ENCODE results near the gene ZNF653.
"Not testable (repeated sequence)": the region's sequence is repeated elsewhere in the genome, so short reads cannot be mapped to it uniquely, and the experiment has no call there.

Gene ZNF653

DNA sequence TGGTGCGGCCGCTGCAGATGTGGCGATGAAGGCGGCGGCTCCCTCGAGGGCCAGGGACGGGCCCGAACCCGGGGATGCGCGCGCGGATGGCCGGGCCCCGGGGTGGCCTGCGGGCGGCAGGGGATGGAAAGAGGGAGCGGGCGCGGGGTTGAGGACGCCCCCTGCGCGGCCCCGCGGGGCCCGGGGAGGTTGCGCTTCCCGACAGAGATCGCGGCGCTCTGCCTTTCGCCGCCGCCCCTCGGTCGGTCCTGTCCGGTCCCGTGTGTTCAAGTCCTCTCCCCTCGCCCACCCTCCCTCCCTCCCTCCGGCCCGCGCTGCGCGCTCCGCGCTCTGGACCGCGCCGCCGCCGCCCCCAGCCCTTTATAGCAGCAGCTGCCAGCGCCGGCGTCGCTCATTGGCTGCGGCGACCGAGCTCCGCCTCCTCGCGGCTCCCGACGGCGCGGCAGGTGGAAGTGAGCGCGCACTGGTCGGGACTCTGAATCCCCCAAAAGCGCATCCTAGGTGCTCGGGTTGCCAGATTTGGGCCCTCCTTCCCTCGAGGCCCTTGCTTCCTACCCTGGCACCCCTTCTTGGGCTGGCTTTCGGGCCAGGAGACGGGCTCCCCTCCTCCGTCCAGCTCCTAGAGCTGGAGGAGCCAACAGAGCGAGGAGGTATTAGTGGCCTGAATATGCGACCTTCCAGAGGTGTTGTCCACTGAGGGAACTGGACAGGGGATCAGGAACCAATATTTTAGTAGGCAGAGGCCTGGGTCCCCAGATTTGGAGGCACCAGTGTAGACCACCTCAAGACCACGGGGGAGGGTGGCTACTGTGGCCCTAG is 24.7 kb downstream of the ZNF653 start, which contains the start of gene ELAVL3:
ELAVL3 (minus strand) TSS at position 332 of the 819 bp plus-strand sequence. CDS start 438 bp downstream, outside the sequence.
- FAIRE-seq: no peak

DNA sequence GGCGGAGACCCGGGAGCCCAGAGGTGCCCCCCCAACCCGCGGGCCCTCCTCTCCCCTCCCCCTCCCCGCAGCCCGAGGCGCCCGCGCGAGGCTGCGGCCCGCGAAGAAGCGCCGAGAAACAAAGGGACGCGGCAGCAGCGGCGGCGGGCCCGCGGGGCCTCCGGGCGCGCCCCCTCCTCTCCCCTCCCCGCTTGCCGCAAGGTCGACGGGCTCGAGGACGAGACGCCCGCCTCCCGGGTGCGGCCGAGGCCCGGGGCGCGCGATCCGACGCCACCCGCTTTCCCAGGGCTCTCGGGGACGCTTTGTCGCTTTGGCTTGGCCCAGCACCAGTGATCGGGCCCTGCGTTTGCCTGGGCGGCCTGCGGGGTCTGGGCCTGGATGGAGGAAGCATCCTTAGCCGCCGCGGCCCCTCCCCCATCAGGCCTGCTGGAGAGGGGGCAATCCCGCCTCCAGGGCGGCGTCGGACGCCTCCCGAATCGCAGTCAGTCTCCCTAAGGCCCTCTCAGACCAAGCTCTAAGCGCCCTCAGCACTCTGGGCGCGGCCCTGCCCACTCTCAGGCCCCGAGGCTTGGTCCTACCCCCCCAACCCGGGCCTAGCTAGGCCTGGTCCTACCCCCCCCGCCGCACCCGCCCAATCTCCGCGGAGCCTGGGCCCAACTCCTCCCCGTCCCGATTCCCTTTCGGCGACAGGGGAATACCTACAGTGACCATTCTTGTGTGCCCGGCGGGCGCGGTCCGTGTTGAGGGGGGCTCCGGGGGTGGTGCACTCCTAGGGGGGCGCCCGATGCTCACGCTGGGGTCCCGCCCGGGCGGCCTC is 25.5 kb downstream of the ZNF653 start:
- FAIRE-seq: no peak

DNA sequence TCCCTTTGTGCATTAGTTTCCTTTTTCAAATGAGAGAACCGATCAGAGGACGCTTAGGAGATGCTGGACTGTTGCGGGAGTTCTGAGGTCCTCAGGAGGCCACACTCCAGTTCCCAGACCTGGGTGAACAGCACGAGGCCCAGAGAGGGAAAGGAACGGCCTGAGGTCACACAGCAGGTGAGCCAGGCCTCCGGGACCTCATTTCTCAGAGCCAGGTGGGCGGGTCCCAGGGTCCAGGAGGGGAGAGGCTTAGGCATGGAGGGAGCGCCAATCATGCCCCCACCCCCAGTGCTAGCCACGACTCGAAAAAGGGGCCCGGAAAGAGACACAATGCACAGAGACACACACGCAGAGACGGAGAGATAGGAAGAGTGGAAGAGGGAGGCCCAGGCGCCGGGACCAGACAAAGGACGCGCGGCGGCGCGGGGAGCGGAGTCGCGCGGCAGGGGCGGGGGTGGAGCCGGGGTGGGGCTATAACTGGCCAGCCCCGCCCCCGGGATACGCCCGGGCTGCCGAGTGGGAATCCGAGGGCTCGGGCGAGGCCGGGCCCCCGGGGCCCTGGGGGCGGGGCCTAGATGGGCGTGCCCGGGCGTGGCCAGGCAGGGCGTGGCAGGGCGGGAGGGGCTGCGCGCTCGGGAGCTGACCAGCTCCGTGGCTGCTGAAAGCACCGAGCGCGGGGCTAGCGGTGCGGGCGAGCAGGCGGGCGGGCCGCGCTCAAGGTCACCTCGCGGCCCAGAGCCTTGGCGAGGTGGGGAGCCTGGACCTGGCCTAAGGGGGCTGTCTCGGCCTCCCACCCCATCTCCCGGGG is 26.3 kb downstream of the ZNF653 start:
- no peak for FAIRE-seq

DNA sequence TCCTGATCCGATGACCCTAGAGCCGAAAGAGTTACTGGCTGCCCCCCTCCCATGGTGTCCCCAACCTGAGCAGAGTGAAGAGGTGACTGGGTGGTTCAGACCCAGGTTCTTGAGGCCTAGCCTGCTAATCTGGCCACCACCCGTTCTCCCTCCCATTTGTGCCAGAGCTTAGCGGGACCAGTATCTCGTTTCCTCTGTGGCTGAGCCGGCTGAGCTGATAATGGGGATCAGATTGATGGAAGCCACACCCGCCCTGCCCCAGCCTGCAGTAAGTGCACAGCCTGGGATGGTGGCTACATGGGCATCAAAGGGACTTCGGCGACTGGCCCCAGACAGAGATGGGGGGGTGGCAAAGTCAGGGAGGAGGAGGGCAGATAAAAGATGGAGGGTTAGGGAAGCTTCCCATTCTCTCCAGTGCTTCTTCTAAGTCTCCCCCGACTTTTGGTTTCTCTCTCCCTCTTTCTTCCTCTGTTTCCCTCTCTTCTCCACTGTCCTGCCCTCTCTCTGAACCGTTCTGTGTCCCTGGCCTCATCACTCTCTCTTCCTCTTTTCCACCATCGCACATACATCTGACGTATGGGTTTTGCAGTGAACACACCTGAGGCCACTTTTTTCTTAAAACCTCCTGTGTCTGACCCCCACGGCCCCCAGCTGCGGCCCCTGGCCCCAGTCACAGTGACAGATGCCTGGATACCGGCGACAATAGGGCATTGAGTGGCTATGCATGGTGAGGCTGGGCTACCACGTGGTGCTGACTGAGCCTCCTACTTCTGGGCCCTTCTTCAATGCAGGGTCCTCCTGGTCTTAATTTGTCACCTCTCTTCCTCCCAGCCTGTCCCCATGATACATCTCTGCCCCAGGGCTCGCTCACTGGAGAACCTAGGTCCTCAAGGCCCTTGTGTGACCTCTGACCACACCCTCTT is 27.2 kb downstream of the ZNF653 start:
- FAIRE-seq: no peak

DNA sequence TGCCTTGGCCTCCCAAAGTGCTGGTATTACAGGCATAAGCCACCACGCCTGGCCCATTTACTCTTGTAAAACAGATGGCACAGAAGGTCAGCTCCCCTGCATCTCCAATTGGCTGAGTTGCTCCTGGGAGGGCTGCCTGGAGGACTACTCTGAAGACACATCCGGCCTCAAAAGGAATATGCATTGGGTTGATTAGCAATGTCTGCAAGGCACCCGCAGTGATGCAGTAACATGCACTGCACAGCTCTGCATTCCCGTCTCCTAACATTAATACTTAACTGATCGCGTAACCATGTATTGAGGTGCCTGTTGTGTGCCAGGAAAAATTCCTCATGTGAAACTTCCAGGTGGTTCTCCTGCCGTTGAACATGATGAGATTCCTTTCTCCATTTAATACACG is 29.8 kb downstream of the ZNF653 start:
- no peak for FAIRE-seq

DNA sequence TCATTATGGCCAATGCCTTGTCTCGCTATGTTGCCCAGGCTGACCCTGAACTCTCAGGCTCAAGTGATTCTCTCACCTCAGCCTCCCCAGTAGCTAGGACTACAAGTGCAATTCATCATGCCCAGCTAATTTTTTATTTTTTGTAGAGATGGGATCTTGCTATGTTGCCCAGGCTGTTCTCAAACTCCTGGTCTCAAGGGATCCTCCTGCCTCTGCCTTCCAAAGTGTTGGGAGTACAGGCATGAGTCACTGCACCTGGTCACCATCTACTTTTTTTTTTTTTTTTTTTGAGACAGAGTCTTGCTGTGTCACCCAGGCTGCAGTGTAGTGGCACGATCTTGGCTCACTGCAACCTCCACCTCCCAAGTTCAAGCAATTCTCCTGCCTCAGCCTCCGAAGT is 30.3 kb downstream of the ZNF653 start:
- FAIRE-seq: not testable (repeated sequence)

DNA sequence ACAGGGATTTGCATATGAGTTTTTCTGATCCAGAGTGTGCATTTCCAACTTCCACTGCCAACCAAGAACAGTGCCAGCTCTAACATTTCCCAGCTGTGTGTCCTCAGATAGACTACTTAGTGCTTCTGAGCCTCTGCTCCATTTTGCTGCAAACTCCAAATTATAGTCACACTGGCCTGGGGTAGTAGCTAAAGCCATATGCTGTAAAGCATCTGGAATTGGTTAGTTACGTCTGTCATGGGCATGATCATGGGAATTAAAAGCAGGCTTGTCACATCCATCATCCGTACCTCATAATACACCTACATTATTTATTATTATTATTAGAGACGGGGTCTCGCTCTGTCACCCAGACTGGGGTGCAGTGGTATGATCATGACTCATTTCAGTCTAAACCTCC is 31.9 kb downstream of the ZNF653 start:
- FAIRE-seq: no peak

DNA sequence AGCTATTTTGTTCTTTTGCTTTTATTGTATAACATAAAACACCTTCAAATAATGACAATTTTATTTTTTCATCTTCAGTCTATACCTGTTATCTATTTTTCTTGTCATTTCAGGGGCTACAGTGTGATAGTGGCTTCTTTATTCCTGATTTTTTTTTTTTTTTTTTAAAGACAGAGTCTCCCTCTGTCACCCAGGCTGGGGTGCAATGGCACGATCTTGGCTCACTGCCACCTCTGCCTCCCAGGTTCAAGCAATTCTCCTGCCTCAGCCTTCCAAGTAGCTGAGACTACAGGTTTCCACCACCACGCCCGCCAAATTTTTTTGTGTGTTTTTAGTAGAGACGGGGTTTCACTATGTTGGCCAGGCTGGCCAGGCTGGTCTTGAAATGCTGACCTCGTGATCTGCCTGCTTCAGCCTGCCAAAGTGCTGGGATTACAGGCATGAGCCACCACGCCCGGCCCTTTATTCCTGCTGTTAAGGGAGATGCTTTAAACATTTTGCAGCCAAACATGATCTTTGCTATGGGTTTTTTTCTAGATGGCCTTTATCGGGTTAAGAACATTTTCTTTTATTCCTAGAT is 37.3 kb downstream of the ZNF653 start:
- FAIRE-seq: not testable (repeated sequence)

DNA sequence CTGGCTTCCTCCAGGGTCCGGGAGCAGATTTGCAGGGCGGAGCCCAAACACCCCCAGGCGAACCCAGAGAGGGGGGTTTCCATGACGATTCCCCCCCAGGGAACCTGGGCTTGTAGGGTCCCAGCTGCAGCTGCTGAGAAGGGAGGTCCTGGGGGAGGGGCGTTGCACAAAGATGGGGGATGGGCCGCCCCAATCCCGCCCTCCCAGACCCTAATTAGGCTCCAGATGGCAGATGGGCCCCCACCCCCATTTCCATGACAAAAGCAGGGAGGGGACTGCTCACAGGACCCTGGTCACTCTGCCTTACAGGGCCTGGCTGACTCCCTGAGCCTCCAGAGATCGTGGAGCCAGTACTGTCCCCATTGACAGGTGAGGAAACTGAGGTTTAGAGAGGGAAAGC is 40.0 kb downstream of the ZNF653 start:
- FAIRE-seq: no peak

DNA sequence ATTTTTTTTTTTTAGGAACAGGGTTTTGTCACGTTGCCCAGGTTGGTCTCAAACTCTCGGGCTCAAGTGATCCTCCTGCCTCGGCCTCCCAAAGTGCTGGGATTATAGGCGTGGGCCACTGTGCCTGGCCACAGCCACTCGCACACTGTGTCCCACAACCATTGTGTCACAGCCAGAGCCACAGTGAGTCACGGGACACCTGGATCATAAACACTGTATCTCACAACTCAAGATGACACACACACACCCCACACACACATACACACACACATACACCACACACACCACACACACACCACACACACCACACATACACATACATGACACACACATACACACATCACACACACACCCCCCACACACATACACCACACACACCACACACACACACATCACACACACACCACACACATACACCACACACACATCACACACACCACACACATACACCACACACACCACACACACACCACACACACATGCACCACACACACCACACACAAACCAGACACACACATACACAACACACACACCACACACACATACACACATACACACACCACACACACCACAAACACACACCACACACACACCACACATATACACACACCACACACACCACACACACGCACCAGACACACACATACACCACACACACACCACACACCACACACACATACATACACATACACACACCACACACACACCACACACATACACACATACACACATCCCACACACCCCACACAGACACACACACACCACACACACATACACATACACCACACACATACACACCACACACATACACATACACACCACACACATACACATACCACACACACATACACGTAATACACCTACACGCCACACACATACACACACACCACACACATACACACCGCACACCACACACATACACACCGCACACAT is 41.0 kb downstream of the ZNF653 start:
- no peak for FAIRE-seq

DNA sequence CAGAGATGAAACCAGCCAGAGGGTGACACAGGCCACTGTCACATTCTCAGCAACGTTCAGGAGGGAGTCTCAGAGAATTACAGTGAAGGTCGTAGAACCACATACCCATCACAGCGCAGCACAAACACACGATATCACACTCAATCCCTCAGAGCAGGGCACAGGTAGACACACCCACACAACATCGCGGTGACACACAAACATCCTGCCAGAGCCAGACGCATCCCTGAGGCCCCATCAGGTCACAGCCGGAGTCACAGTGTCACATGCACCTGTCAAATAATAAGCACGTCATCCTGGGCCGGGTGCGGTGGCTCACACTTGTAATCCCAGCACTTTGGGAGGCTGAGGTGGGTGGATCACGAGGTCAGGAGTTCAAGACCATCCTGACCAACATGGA is 42.2 kb downstream of the ZNF653 start:
- FAIRE-seq: no peak

DNA sequence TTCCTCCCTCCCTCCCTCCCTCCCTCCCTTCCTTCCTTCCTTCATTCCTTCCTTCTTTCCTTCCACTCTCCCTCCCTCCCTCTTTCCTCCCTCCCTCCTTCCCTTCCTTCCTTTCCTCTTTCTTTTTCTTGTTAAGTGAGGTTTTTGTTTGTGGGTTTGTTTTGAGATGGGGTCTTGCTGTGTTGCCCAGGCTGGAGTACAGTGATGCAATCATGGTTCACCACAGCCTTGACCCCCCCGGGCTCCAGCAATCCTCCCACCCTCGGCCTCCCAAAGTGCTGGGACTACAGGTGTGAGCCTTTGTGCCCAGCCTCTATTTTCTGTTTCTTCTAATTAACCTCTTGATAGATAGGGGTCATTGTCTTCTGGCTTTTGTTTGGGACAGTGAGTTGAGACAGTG is 44.2 kb downstream of the ZNF653 start:
- FAIRE-seq: no peak

DNA sequence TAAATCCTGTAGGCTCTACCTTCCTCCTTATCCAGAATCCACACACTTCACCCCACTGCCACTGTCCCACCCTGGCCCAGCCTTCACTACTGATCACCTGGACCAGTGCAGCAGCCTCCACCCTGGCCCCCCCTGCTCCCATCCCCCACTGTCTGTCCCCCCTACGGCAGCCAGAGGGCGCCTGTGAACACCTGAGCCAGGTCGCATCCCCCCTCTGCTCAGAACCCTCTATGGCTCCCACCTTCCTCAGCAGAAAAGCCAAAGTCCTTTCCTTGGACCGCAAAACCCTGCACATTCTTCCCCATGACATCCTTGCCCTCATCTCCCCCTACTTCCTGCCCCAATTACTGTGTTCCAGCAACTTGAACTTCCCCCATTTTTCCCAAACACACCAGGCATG is 45.4 kb downstream of the ZNF653 start:
- no peak for FAIRE-seq

DNA sequence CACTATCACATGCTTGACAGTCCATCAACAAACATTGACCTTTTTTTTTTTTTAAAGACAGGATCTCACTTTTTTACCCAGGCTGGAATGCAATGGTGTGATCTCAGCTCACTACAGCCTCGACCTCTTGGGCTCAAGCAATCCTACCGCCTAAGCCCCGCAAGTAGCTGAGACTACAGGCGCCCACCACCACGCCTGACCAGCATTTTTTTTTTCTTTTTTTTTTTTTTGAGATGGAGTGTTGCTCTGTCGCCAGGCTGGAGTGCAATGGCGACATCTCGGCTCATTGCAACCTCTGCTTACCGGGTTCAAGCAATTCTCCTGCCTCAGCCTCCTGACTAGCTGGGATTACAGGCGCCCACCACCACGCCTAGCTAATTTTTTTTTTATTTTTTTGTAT is 46.7 kb downstream of the ZNF653 start:
- FAIRE-seq: not testable (repeated sequence)

DNA sequence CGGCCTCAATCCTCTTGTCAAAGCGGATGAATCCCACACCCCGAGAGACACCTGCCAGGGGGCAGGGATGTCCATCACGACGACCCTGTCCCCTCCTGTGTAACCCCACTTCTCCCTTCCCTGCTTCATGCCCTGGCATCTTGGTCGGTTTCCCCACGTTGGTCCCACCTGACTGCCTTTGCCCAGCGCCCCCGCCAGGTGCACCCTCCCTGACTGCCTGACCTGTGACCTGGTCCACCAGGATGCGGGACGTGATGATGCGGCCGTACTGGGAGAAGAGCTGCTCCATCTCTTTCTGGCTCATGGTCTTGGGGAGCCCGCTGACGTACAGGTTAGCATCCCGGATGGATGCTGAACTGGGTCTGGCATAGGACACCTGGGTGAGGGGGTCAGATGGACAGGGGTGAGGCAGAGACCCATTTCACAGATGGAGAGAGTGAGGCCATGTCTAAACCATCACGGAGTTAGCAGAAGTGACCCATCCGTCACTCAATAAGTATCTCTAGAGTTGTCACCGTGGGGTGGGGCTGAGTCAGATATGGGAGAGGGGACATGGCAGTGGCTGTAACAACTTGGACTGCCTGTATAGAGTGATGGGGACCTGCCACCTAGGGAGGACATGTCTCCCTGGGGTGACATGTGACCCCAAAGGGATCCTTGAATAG is 47.3 kb downstream of the ZNF653 start:
- FAIRE-seq: no peak

DNA sequence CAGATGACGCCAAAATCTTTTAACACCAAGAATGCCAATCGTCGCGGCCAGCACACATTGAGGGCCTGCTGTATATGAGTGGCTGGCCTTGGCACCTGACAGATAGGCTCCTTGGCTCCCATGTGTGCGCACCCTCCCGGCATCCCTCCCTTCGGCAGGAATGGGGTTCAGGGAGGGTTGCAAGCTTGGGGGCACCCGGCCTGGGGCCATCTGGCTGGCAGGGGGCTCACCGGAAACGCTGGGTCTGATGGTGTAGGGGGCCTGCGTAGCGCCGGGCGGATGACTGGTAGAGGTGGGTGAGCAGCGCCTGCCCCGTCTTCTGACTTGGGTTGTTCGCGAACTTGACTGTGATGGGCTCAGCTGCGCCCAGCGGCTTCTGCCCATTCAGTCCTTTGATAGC is 47.8 kb downstream of the ZNF653 start:
- FAIRE-seq: no peak

DNA sequence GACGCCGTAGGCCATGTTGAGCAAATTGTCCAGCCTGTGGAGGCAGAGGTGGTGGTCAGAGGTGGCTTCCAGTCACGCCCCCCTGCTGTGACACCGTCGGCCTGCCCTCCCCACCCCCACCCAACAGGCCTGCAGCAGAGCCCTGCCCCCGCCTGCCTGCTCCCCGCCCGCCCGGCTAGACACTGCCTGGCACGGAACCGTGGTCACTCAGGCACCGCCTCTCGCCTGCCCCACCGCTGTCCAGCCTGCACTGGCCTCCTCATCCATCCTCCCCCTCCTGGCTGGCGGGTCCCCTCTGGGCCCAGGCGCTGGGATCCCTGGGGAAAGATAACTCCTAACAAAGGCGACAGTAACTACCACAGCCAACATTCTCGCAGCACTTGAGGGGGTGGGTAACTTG is 48.5 kb downstream of the ZNF653 start:
- FAIRE-seq: no peak

DNA sequence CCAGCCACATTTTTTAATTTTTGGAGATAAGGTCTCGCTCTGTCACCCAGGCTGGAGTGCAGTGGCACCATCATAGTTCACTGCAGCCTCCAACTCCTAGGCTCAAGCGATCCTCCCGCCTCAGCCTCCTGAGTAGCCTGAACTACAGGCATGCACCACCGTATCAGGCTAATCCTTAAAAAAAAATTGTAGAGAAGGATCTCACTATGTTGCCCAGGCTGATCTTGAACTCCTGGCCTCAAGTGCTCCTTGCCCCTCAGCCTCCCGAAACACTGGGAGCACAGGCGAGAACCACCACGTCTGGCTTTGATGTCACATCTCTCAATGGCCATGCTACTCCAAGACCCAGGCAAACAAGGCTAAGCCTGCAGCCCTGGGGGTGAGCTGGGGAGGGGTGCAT is 49.0 kb downstream of the ZNF653 start:
- FAIRE-seq: no peak

DNA sequence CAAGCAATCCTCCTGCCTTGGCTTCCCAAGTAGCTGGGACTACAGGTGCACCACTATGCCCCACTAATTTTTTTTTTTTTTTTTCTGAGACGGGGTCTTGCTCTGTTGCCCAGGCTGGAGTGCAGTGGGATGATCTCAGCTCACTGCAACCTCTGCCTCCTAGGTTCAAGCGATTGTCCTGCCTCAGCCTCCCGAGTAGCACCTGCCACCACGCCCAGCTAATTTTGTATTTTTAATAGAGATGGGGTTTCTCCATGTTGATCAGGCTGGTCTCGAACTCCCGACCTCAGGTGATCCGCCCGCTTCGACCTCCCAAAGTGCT is 50.4 kb downstream of the ZNF653 start:
- not testable (repeated sequence) for FAIRE-seq
